ENCODE data around the gene PILRB.
"Not testable (repeated sequence)": the region's sequence is repeated elsewhere in the genome, so short reads cannot be mapped to it uniquely, and the experiment has no call there.

The PILRB gene

GRCh38 chr7:100356416-100357068, 1.4 kb upstream of the PILRB start:
- DNase-seq: no peak

- no peak for DNase-seq
Measured at GRCh38 chr7:100357131-100357561, 771 bp upstream of the PILRB start.

GRCh38 chr7:100358857-100359212, 918 bp downstream of the PILRB start:
- DNase-seq: no peak

- DNase-seq: no peak
Measured at GRCh38 chr7:100360135-100360854, 2.4 kb downstream of the PILRB start.

- DNase-seq: no peak
Measured at GRCh38 chr7:100363098-100363497, 5.2 kb downstream of the PILRB start.

- DNase-seq: not testable (repeated sequence)
Measured at GRCh38 chr7:100363797-100364196, 5.9 kb downstream of the PILRB start.

GRCh38 chr7:100364480-100364879, 6.6 kb downstream of the PILRB start:
- no peak for DNase-seq

- not testable (repeated sequence) for DNase-seq
Measured at GRCh38 chr7:100365998-100366367, 8.1 kb downstream of the PILRB start.

- no peak for DNase-seq
Measured at GRCh38 chr7:100366411-100367250, 8.7 kb downstream of the PILRB start.

GRCh38 chr7:100367251-100367620, 9.3 kb downstream of the PILRB start:
- no peak for DNase-seq

GRCh38 chr7:100367676-100368613, 10.0 kb downstream of the PILRB start:
- no peak for DNase-seq

GRCh38 chr7:100369105-100369504, 11.2 kb downstream of the PILRB start:
- no peak for DNase-seq

- DNase-seq: no peak
Measured at GRCh38 chr7:100370303-100370702, 12.4 kb downstream of the PILRB start.

- no peak for DNase-seq
Measured at GRCh38 chr7:100370746-100371145, 12.8 kb downstream of the PILRB start.

GRCh38 chr7:100371561-100372171, 13.7 kb downstream of the PILRB start:
- DNase-seq: no peak

GRCh38 chr7:100372256-100372655, 14.3 kb downstream of the PILRB start:
- peak; percentile 40 for DNase-seq

- no peak for DNase-seq
Measured at GRCh38 chr7:100372694-100373093, 14.8 kb downstream of the PILRB start.

GRCh38 chr7:100373261-100373831, 15.4 kb downstream of the PILRB start, which contains the start of gene PILRA:
Gene PILRA (plus strand): TSS chr7:100373487. CDS start chr7:100373657, 170 bp downstream.
- no peak for DNase-seq

- DNase-seq: not testable (repeated sequence)
Measured at GRCh38 chr7:100373870-100374598, 16.1 kb downstream of the PILRB start.

GRCh38 chr7:100374601-100375000, 16.7 kb downstream of the PILRB start:
- DNase-seq: no peak

GRCh38 chr7:100376066-100376465, 18.1 kb downstream of the PILRB start:
- no peak for DNase-seq

All from fibroblast of skin of back (primary cell).